K562 (cell line): ENCODE measurements around the gene TRIO. TPM values are rescaled to one million over a fixed set of nuclear protein-coding genes. Genes with fewer than 3 reads are reported as not detected.
"Not testable (repeated sequence)": the region's sequence is repeated elsewhere in the genome, so short reads cannot be mapped to it uniquely, and the experiment has no call there.

ENCODE experiments used
- ATAC-seq: fragments of 200-7000 bp; cut with Tn5 transposase; 3 replicates; pipeline ENCODE4 v1.9.1; 2020; ENCODE audit warnings: moderate library complexity
- BruUV-seq: library from RNA; stranded (reverse); fragments of 400-500 nt; replicated peaks from 2 replicates; lab custom pipeline; 2021; lab: Mats Ljungman, UMichigan
- CTCF ChIA-PET: fragments of 300-600 bp; formaldehyde crosslinking; extraction: SDS; loops from one replicate; lab custom pipeline; 2021; ENCODE audit warnings: low intra/inter-chr PET ratio; lab: Yijun Ruan, JAX
- POLR2A ChIA-PET: fragments of 300-600, 350-650 bp; sonication (Branson Sonifier 250); formaldehyde crosslinking; extraction: SDS; loops from one replicate; lab custom pipeline; 2021; ENCODE audit warnings: antibody characterized with exemption, inconsistent platforms; lab: Yijun Ruan, JAX
- DNase-seq, 4 experiments: peaks; one replicate each; pipeline versions ENCODE4 v3.0.0 to v3.0.0-alpha.2; 2011 to 2018; ENCODE audit warnings: low spot score in 3 of 4, mixed read lengths in 3 of 4; ENCODE audit errors: extremely low read depth in 1 of 4
- FAIRE-seq: peaks from 2 replicates; lab custom pipeline; 2011; peaks lifted over from hg19 to GRCh38; lab: Jason Lieb, UNC
- H2AFZ ChIP-seq: 2 replicates; pipeline ENCODE4 v1.6.0; 2011; ENCODE audit warnings: low read depth, low read length, control low read depth, inconsistent platforms
- H3K27ac ChIP-seq: fragments of 200-600 bp; 3 replicates; pipeline ENCODE4 v1.8.0; 2011; ENCODE audit warnings: low read depth, mild to moderate bottlenecking, control low read depth, inconsistent platforms, low read length, moderate library complexity, mixed read lengths; ENCODE audit errors: extremely low read depth
- H3K27me3 ChIP-seq, 2 experiments: fragments of 300-600 bp in 1 of 2; 2 replicates in 1 of 2; 3 replicates in 1 of 2; pipeline versions ENCODE4 v1.6.0 to v1.8.0; 2011; ENCODE audit warnings: inconsistent platforms in 2 of 2, low read length in 2 of 2, mild to moderate bottlenecking in 1 of 2, mixed read lengths in 1 of 2, moderate library complexity in 1 of 2; ENCODE audit not compliant: control insufficient read depth in 2 of 2, insufficient read depth in 2 of 2
- H3K36me3 ChIP-seq: fragments of 300-600 bp; 3 replicates; pipeline ENCODE4 v1.8.0; 2011; ENCODE audit warnings: mild to moderate bottlenecking, low read length, inconsistent platforms; ENCODE audit not compliant: control insufficient read depth, insufficient read depth
- H3K4me1 ChIP-seq, 2 experiments: fragments of 200-600 bp in 1 of 2; replicated peaks in 1 of 2; 2 replicates in 1 of 2; 3 replicates in 1 of 2; pipeline versions ENCODE4 v1.5.1 to v1.8.0; 2011; ENCODE audit warnings: inconsistent platforms in 2 of 2, low read length in 2 of 2, mild to moderate bottlenecking in 1 of 2, mixed read lengths in 1 of 2, moderate library complexity in 1 of 2; ENCODE audit not compliant: control insufficient read depth in 2 of 2, insufficient read depth in 2 of 2
- H3K4me2 ChIP-seq: 2 replicates; pipeline ENCODE4 v1.6.1; 2011; ENCODE audit warnings: low read length, control low read depth, inconsistent platforms, mixed read lengths; ENCODE audit not compliant: insufficient read depth
- H3K4me3 ChIP-seq: fragments of 200-600 bp; sonication (generic), shearing (Covaris generic); 2 replicates; pipeline ENCODE4 v1.5.1; 2016; ENCODE audit warnings: control low read depth, inconsistent platforms
- H3K79me2 ChIP-seq: fragments of 200-600 bp; 3 replicates; pipeline ENCODE4 v1.8.0; 2011; ENCODE audit warnings: low read length, inconsistent platforms; ENCODE audit not compliant: control insufficient read depth, insufficient read depth
- H3K9ac ChIP-seq, 2 experiments: 2 replicates each; pipeline versions ENCODE4 v1.6.0 to v1.6.1; 2011; ENCODE audit warnings: low read depth in 2 of 2, low read length in 2 of 2, control low read depth in 1 of 2, inconsistent platforms in 1 of 2, mild to moderate bottlenecking in 1 of 2, mixed read lengths in 1 of 2; ENCODE audit not compliant: insufficient read depth in 1 of 2
- H3K9me1 ChIP-seq: one replicate; pipeline ENCODE4 v1.6.0; 2011; ENCODE audit warnings: inconsistent platforms, mild to moderate bottlenecking, low read length, moderate library complexity; ENCODE audit not compliant: control insufficient read depth, insufficient read depth
- H3K9me3 ChIP-seq: replicated peaks from 2 replicates; pipeline ENCODE4 v1.5.1; 2011; ENCODE audit warnings: low read depth, low read length, inconsistent platforms; ENCODE audit not compliant: control insufficient read depth, insufficient read depth
- H4K20me1 ChIP-seq: replicated peaks from 2 replicates; pipeline ENCODE4 v1.6.1; 2011; ENCODE audit warnings: low read length, inconsistent platforms, mixed read lengths; ENCODE audit not compliant: control insufficient read depth, insufficient read depth
- COPS2 ChIP-seq: fragments of 450-650 bp; conservative IDR thresholded peaks from 2 replicates; pipeline ENCODE4 v1.6.1; 2016; ENCODE audit warnings: mild to moderate bottlenecking, moderate library complexity
- EZH2 ChIP-seq: IDR thresholded peaks from 2 replicates; pipeline ENCODE4 v1.6.1; 2012; ENCODE audit warnings: low read depth, mild to moderate bottlenecking, inconsistent platforms, low read length, borderline replicate concordance
- GMEB1 ChIP-seq: fragments of 250-450 bp; sonication (Bioruptor Pico); IDR thresholded peaks from 2 replicates; pipeline ENCODE4 v1.4.0; 2020; ENCODE audit warnings: mild to moderate bottlenecking
- NFIC ChIP-seq: fragments of 450-650 bp; IDR thresholded peaks from 2 replicates; pipeline ENCODE4 v1.6.1; 2017; ENCODE audit warnings: mild to moderate bottlenecking, inconsistent platforms
- NRF1 ChIP-seq, 2 experiments: fragments of 450-650 bp; IDR thresholded peaks in 1 of 2; conservative IDR thresholded peaks in 1 of 2; 2 replicates each; pipeline ENCODE4 v1.6.1; 2014; ENCODE audit warnings: mild to moderate bottlenecking in 2 of 2
- RAD51 ChIP-seq: fragments of 450-650 bp; IDR thresholded peaks from 2 replicates; pipeline ENCODE4 v1.7.1; 2016; ENCODE audit warnings: low read depth, mild to moderate bottlenecking, borderline replicate concordance
- SNAPC5 ChIP-seq: fragments of 250-450 bp; sonication (Bioruptor Pico); IDR thresholded peaks from 2 replicates; pipeline ENCODE4 v1.8.0; 2021; ENCODE audit warnings: moderate library complexity, mild to moderate bottlenecking, inconsistent platforms
- ZFPM2 ChIP-seq: fragments of 250-450 bp; sonication (Bioruptor Pico); IDR thresholded peaks from 2 replicates; pipeline ENCODE4 v1.5.1; 2022; ENCODE audit warnings: mild to moderate bottlenecking
- WGBS: fragments of 100-300 bp; shearing (Covaris generic); methylation state at CpG from one replicate; pipeline ENCODE4 v1.1.6; 2016; ENCODE audit warnings: low coverage, mixed read lengths; ENCODE audit not compliant: insufficient coverage; ENCODE audit errors: missing lambda C conversion rate; 5-methylcytosine and 5-hydroxymethylcytosine counted together
- in situ Hi-C: fragments of 300-500 bp; cut with MboI; formaldehyde crosslinking; loops from 4 replicates; pipeline ENCODE4 v1.15.0; 2018; ENCODE audit warnings: inconsistent platforms, mixed read lengths
- intact Hi-C: fragments of 100-400 bp; cut with micrococcal nuclease; formaldehyde crosslinking; loops from 2 replicates; pipeline ENCODE4 v1.14.2; 2022
- polyA plus RNA-seq, 8 experiments: library from polyadenylated mRNA; depleted of rRNA in 4 of 8; stranded (reverse) in 5 of 8; unstranded in 3 of 8; fragments of >200 nt; fragmentation: Nextera tagmentation in 2 of 8; fragmentation: Illumina TruSeq in 1 of 8; extraction: Ambion mirVana in 2 of 8; extraction: Trizol in 1 of 8; gene quantifications; 2 replicates each; pipeline versions ENCODE4 v1.2.1 to v1.2.3, GENCODE V29; 2011 to 2014; ENCODE audit warnings: inconsistent platforms in 1 of 8, missing spikeins in 1 of 8
- total RNA-seq, 7 experiments: library from RNA; depleted of rRNA in 6 of 7; stranded (reverse); fragments of >200 nt in 6 of 7; fragmentation: Illumina TruSeq in 2 of 7; extraction: Trizol in 2 of 7; gene quantifications; 2 replicates each; pipeline versions ENCODE4 v1.2.1 to v1.2.3, GENCODE V29; 2011 to 2021; ENCODE audit warnings: low replicate concordance in 1 of 7

Gene TRIO
- total and polyA plus RNA-seq, 9 of the 15 experiments (the other 6 are each of a cell fraction or from before 2014, with no cell fraction given) = 0.24 to 5.0 (median 1.1) TPM

- H3K9me3 ChIP-seq, H3K9me1 ChIP-seq, POLR2A ChIA-PET, in situ Hi-C loops, H3K4me2 ChIP-seq, H3K79me2 ChIP-seq, H2AFZ ChIP-seq, H4K20me1 ChIP-seq, H3K4me1 ChIP-seq, ATAC-seq, H3K36me3 ChIP-seq, BruUV-seq, intact Hi-C loops, H3K9ac ChIP-seq, H3K4me3 ChIP-seq, H3K27ac ChIP-seq, DNase-seq, H3K27me3 ChIP-seq, FAIRE-seq, CTCF ChIA-PET: not testable (repeated sequence)
- WGBS = 0% methylated on average over 3 of the region's 3 CpGs
Measured at GRCh38 chr5:14554288-14554687, 411.1 kb downstream of the TRIO start.

- CTCF ChIA-PET = no interaction called here
- H3K9me3 ChIP-seq = no peaks in the 10 kb centered on the region
- H3K4me2 ChIP-seq = no peak overlapping the region
- H3K4me1 ChIP-seq = no peaks in the 10 kb centered on the region
- WGBS = 0% methylated on average over 2 of the region's 2 CpGs
- H3K27ac ChIP-seq = no peak overlapping the region
- H4K20me1 ChIP-seq = no peaks in the 10 kb centered on the region
- no peak overlapping the region for H2AFZ ChIP-seq
- in situ Hi-C loops = no loop called here
- no peak for TF ChIP-seq NFIC
- TF ChIP-seq SNAPC5 (CRISPR knock-in tag) = no peak
- TF ChIP-seq EZH2 = no peak
- no peak for TF ChIP-seq COPS2
- no peak for TF ChIP-seq GMEB1 (CRISPR knock-in tag)
- no peak for TF ChIP-seq ZFPM2 (CRISPR knock-in tag)
- no peak for TF ChIP-seq RAD51
- no peak for TF ChIP-seq NRF1 (conservative IDR thresholded peaks at IDR 0.05 in 1 of 2, IDR thresholded peaks at IDR 0.05 in 1 of 2)
- TF ChIP-seq, all 486 proteins: peak for 0
- Histone ChIP-seq H3K79me2 (no peaks in the 10 kb centered on the region), H3K4me3 (no peak overlapping the region), H3K27me3 (peaks cover 3 to 6% of the 10 kb centered on the region in 2 experiments; a peak in 1 of 5 replicates), H3K9me1 (no peaks in the 10 kb centered on the region), H3K9ac (no peak overlapping the region), H3K36me3 (no peaks in the 10 kb centered on the region)
- POLR2A ChIA-PET = no interaction called here
- no peak for ATAC-seq
- FAIRE-seq = no peak
- BruUV-seq = no TSS peak
- no peak for DNase-seq
- intact Hi-C loops = no loop called here
Measured at GRCh38 chr5:14556015-14556414, 412.9 kb downstream of the TRIO start.
